Vagina (tissue), 2 donors: ENCODE data around the gene AMBRA1.
"Not testable (repeated sequence)": the region's sequence is repeated elsewhere in the genome, so short reads cannot be mapped to it uniquely, and the experiment has no call there.

Source experiments
- POLR2A ChIP-seq, 2 donors: fragments of 450-650 bp; IDR thresholded peaks; one replicate each; pipeline ENCODE4 v1.6.1; 2017; ENCODE audit warnings: antibody characterized with exemption in 2 of 2, mild to moderate bottlenecking in 2 of 2, moderate library complexity in 2 of 2
- POLR2AphosphoS5 ChIP-seq, 2 donors: sonication (generic); formaldehyde crosslinking; IDR thresholded peaks; one replicate each; pipeline ENCODE4 v1.9.0; 2017; ENCODE audit warnings: antibody characterized with exemption in 2 of 2, mild to moderate bottlenecking in 2 of 2, low read depth in 1 of 2; ENCODE audit not compliant: insufficient read depth in 1 of 2
- TF ChIP-seq, protein P1 (sequence below), 3 experiments: fragments of 450-650 bp in 2 of 3; fragments of 200-600 bp in 1 of 3; sonication (generic) in 1 of 3; IDR thresholded peaks; one replicate each; pipeline ENCODE4 v1.5.1; 2017 to 2019; ENCODE audit warnings: antibody characterized with exemption in 3 of 3, mild to moderate bottlenecking in 2 of 3, moderate library complexity in 2 of 3

DNA sequence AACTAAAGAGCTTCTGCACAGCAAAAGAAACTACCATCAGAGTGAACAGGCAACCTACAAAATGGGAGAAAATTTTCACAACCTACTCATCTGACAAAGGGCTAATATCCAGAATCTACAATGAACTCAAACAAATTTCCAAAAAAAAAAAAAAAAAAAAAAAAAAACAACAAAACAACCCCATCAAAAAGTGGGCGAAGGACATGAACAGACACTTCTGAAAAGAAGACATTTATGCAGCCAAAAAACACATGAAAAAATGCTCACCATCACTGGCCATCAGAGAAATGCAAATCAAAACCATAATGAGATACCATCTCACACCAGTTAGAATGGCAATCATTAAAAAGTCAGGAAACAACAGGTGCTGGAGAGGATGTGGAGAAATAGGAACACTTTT lies 10.3 kb downstream of the AMBRA1 start:
- TF ChIP-seq, protein P1, sequence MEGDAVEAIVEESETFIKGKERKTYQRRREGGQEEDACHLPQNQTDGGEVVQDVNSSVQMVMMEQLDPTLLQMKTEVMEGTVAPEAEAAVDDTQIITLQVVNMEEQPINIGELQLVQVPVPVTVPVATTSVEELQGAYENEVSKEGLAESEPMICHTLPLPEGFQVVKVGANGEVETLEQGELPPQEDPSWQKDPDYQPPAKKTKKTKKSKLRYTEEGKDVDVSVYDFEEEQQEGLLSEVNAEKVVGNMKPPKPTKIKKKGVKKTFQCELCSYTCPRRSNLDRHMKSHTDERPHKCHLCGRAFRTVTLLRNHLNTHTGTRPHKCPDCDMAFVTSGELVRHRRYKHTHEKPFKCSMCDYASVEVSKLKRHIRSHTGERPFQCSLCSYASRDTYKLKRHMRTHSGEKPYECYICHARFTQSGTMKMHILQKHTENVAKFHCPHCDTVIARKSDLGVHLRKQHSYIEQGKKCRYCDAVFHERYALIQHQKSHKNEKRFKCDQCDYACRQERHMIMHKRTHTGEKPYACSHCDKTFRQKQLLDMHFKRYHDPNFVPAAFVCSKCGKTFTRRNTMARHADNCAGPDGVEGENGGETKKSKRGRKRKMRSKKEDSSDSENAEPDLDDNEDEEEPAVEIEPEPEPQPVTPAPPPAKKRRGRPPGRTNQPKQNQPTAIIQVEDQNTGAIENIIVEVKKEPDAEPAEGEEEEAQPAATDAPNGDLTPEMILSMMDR (IDR thresholded peaks at IDR 0.05), result not testable (repeated sequence)
- TF ChIP-seq POLR2AphosphoS5 (IDR thresholded peaks at IDR 0.05; ENCODE audit: insufficient read depth in 1 of 2, low read depth in 1 of 2); POLR2A (IDR thresholded peaks at IDR 0.05): not testable (repeated sequence)
